ENCODE data around the gene ZBTB6. TPM values are rescaled to one million over a fixed set of nuclear protein-coding genes. Genes with fewer than 3 reads are reported as not detected.
A peak's percentile ranks its signal among the peaks of the same experiment; 100 is the strongest.

Gene ZBTB6
- total RNA-seq, 1 experiment from 2014 or later = 8.5 TPM

DNA sequence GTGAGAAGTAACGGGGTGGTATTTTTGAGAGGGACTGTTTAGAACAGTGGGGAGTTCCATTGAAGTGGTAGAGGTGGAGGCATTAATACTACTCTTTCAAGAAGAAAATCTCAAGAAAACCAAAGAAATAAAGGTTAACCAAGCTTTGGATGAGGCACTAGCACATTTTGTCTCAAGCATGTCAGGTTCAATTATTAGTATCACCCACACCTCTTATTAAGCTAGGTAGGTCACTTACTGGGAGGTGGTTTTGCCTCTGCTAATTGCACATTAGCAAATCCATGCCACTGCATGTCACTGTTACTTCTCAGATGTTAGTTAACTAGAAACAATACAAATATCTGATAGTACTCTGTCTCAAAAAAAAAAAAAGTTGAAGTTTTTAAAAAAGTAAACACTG, 37.9 kb upstream of the ZBTB6 start:
- Mint-ChIP-seq H3K4me1 (ENCODE audit: insufficient read depth, unreplicated experiment) (peaks cover 46% of the 10 kb centered on the region), H3K27me3 (ENCODE audit: insufficient read depth, unreplicated experiment) (no peaks in the 10 kb centered on the region)

DNA sequence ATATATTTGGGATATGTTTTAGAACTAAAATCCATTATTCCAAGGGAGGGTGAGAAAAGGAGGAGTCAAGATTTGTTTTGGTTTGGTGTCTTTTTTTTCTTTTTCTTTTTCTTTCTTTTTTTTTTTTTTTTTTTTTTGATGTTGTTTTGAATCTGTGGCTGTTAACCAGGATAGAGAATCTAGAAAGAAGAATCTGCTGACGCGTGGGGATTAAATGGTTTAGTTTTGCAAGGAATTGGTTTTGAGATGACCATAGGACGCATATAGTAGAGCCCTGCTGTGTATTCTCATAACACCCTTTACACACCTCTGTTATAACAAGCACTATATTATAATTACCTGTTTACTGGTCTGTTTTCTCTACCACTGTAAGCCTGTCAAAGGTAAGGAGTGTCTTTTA, 37.1 kb upstream of the ZBTB6 start:
- peaks cover 40% of the 10 kb centered on the region for H3K4me1 Mint-ChIP-seq (ENCODE audit: insufficient read depth, unreplicated experiment)
- no peak for DNase-seq (ENCODE audit: unreplicated experiment)
- H3K27me3 Mint-ChIP-seq (ENCODE audit: insufficient read depth, unreplicated experiment) = no peaks in the 10 kb centered on the region
- CTCF ChIA-PET = interaction anchor here (1.1 kb wide), 1 partner anchor 40 kb away, joined by 3 read pairs; no protein-coding TSS in a partner anchor
- H3K36me3 Mint-ChIP-seq (ENCODE audit: insufficient read depth, unreplicated experiment) = peaks cover 9% of the 10 kb centered on the region
- H3K4me3 Mint-ChIP-seq (ENCODE audit: unreplicated experiment) = no peak overlapping the region
- intact Hi-C loops (cut with micrococcal nuclease) = no loop called here
- H3K9me3 Mint-ChIP-seq (ENCODE audit: unreplicated experiment) = no peaks in the 10 kb centered on the region
- TF ChIP-seq, protein P1, sequence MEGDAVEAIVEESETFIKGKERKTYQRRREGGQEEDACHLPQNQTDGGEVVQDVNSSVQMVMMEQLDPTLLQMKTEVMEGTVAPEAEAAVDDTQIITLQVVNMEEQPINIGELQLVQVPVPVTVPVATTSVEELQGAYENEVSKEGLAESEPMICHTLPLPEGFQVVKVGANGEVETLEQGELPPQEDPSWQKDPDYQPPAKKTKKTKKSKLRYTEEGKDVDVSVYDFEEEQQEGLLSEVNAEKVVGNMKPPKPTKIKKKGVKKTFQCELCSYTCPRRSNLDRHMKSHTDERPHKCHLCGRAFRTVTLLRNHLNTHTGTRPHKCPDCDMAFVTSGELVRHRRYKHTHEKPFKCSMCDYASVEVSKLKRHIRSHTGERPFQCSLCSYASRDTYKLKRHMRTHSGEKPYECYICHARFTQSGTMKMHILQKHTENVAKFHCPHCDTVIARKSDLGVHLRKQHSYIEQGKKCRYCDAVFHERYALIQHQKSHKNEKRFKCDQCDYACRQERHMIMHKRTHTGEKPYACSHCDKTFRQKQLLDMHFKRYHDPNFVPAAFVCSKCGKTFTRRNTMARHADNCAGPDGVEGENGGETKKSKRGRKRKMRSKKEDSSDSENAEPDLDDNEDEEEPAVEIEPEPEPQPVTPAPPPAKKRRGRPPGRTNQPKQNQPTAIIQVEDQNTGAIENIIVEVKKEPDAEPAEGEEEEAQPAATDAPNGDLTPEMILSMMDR (IDR thresholded peaks at IDR 0.05; ENCODE audit: unreplicated experiment) = no peak
- BruUV-seq (replicated peaks) = no TSS peak
- H3K27ac Mint-ChIP-seq (ENCODE audit: low read depth, unreplicated experiment) = no peak overlapping the region
- POLR2A ChIA-PET = interaction anchor here (6.2 kb wide), 1 partner anchor 8 kb away, joined by 50 read pairs; the partner anchor contains the start of gene RABGAP1

More for the DNA sequence above, 37.9 kb upstream of the ZBTB6 start:
- no TSS peak for BruUV-seq (replicated peaks)
- Mint-ChIP-seq H3K36me3 (ENCODE audit: insufficient read depth, unreplicated experiment) (peaks cover 8% of the 10 kb centered on the region), H3K27ac (ENCODE audit: low read depth, unreplicated experiment) (no peak overlapping the region), H3K4me3 (ENCODE audit: unreplicated experiment) (no peak overlapping the region), H3K9me3 (ENCODE audit: unreplicated experiment) (no peaks in the 10 kb centered on the region)
- DNase-seq (ENCODE audit: unreplicated experiment) = no peak
- TF ChIP-seq, protein P1 (IDR thresholded peaks at IDR 0.05; ENCODE audit: unreplicated experiment) = no peak
- CTCF ChIA-PET = interaction anchor here (0.5 to 0.6 kb wide), 2 partner anchors 8 to 1126 kb away, joined by 3 read pairs; no protein-coding TSS in a partner anchor
- intact Hi-C loops (cut with micrococcal nuclease) = no loop called here
- POLR2A ChIA-PET = interaction anchor here (6.2 kb wide), 1 partner anchor 9 kb away, joined by 50 read pairs; the partner anchor contains the start of gene RABGAP1

DNA sequence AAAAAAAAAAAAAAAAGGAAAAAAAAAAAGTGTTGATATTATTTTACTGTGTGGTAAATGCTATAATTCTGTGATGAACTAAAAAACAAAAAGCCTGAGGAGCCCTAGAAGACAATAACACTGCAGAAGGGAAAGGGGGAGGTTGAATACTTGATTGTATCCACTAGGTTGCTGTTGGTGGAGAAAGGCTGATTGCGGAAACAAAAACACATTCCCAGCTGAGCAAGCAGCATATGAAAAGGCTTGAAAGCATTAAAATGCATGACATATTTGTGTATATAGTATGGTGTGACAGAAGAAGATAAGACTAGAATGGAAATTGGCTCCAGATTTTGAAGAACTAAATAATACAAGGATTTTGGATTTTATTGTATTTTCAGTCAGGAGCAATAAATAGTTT, 36.6 kb upstream of the ZBTB6 start:
- no peaks in the 10 kb centered on the region for H3K27me3 Mint-ChIP-seq (ENCODE audit: insufficient read depth, unreplicated experiment)
- ChIA-PET CTCF (interaction anchor here (1.1 kb wide), 1 partner anchor 41 kb away, joined by 3 read pairs; no protein-coding TSS in a partner anchor), POLR2A (interaction anchor here (1.4 to 3.9 kb wide), 2 partner anchors 18 to 47 kb away, joined by 4 to 22 read pairs; partner anchors contain the start of gene ZBTB26)
- TF ChIP-seq, protein P1 (IDR thresholded peaks at IDR 0.05; ENCODE audit: unreplicated experiment) = no peak
- H3K36me3 Mint-ChIP-seq (ENCODE audit: insufficient read depth, unreplicated experiment) = peaks cover 14% of the 10 kb centered on the region
- H3K27ac Mint-ChIP-seq (ENCODE audit: low read depth, unreplicated experiment) = no peak overlapping the region
- no peak overlapping the region for H3K4me3 Mint-ChIP-seq (ENCODE audit: unreplicated experiment)
- no peak for DNase-seq (ENCODE audit: unreplicated experiment)
- intact Hi-C loops (cut with micrococcal nuclease) = loop anchor here (5.0 kb wide), 1 partner anchor 47 kb away; no protein-coding TSS in a partner anchor
- H3K4me1 Mint-ChIP-seq (ENCODE audit: insufficient read depth, unreplicated experiment) = peaks cover 35% of the 10 kb centered on the region
- no TSS peak for BruUV-seq (replicated peaks)
- H3K9me3 Mint-ChIP-seq (ENCODE audit: unreplicated experiment) = no peaks in the 10 kb centered on the region

DNA sequence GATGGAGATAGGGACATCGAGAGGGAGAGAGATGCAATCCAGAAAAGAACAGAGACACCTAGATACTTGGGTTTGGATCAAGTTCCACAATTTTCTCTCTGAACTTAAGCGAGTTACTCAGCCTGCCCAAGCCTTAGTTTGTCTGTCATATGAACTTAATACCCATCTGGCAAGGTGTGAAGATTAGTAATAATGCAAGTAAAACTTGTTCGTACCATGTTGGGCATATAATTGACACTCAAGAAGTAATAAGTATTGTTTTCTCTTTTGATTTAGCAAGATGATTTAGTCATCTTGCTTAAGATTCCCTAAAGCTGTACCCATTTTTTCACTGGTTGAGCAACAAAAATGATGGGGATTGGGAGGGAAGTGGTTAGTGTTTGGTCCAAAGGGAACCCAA, 35.2 kb upstream of the ZBTB6 start:
- ChIA-PET CTCF (interaction anchor here (0.6 kb wide), 1 partner anchor 1402 kb away, joined by 3 read pairs; no protein-coding TSS in a partner anchor), POLR2A (interaction anchor here (1.0 to 3.9 kb wide), 7 partner anchors 12 to 46 kb away, joined by 4 to 22 read pairs (median 4); partner anchors contain the start of genes RC3H2, ZBTB26 and ZBTB6)
- intact Hi-C loops (cut with micrococcal nuclease) = loop anchor here (5.0 kb wide), 1 partner anchor 46 kb away; no protein-coding TSS in a partner anchor
- BruUV-seq (replicated peaks) = no TSS peak
- no peak for DNase-seq (ENCODE audit: unreplicated experiment)
- Mint-ChIP-seq H3K27me3 (ENCODE audit: insufficient read depth, unreplicated experiment) (no peaks in the 10 kb centered on the region), H3K4me3 (ENCODE audit: unreplicated experiment) (no peak overlapping the region), H3K9me3 (ENCODE audit: unreplicated experiment) (no peaks in the 10 kb centered on the region), H3K27ac (ENCODE audit: low read depth, unreplicated experiment) (peak overlapping the region; percentile 10), H3K4me1 (ENCODE audit: insufficient read depth, unreplicated experiment) (peaks cover 22% of the 10 kb centered on the region), H3K36me3 (ENCODE audit: insufficient read depth, unreplicated experiment) (peaks cover 20% of the 10 kb centered on the region)
- TF ChIP-seq, protein P1 (IDR thresholded peaks at IDR 0.05; ENCODE audit: unreplicated experiment) = no peak

Measured in MCF 10A (cell line).